Nephron progenitor cell (in vitro differentiated cells): ENCODE measurements around the gene DLL1.
A peak's percentile ranks its signal among the peaks of the same experiment; 100 is the strongest.

Experiments used
- DNase-seq: peaks from one replicate; pipeline ENCODE4 v3.0.0; 2021
- H3K27ac Mint-ChIP-seq: 2 replicates; pipeline ENCODE4 v1.8.0; 2021; ENCODE audit warnings: mild to moderate bottlenecking, moderate library complexity, mixed read lengths
- H3K27me3 Mint-ChIP-seq: 2 replicates; pipeline ENCODE4 v1.8.0; 2021; ENCODE audit warnings: mild to moderate bottlenecking, low read depth, mixed read lengths; ENCODE audit not compliant: poor library complexity
- H3K36me3 Mint-ChIP-seq: 2 replicates; pipeline ENCODE4 v1.8.0; 2021; ENCODE audit warnings: low read depth, mixed read lengths
- H3K4me1 Mint-ChIP-seq: 2 replicates; pipeline ENCODE4 v1.8.0; 2021; ENCODE audit warnings: mixed read lengths
- H3K4me3 Mint-ChIP-seq: 2 replicates; pipeline ENCODE4 v1.8.0; 2021; ENCODE audit warnings: mild to moderate bottlenecking, moderate library complexity, mixed read lengths
- H3K9me3 Mint-ChIP-seq: 2 replicates; pipeline ENCODE4 v1.8.0; 2021; ENCODE audit warnings: mild to moderate bottlenecking, moderate library complexity, mixed read lengths
- TF ChIP-seq, protein P1 (sequence below): fragments of 200-600 bp; sonication (generic); IDR thresholded peaks from 2 replicates; pipeline ENCODE4 v1.5.0; 2021; ENCODE audit warnings: antibody characterized with exemption

DLL1 gene

DNA sequence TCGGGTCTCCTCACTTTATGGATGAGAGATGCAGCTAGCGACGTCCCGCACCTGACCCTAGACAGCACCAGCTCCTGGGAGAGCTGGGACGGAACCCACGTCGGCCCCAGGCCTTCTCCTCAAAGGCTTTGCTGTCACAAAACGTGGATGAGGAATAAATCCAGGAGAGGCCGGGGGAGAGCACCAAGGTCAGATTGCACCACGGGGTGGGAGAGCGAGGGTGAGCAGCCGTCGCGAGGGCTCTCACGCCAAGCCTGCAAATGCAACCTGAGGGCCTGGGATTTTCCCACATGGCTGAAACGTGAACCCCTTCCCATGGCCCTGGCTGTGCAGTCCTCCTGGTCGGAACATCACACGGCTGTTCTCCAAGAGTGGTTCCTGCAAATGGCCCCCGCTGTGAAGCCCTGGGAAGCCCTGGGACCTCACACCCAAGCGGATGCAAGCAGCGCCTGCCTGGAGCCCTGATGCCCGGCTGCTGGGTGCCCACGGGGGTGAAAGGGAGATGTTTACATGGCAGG lies 45.3 kb downstream of the DLL1 start:
- Mint-ChIP-seq H3K36me3 (no peaks in the 10 kb centered on the region), H3K27me3 (peaks cover 4% of the 10 kb centered on the region), H3K9me3 (no peaks in the 10 kb centered on the region), H3K27ac (peak overlapping the region; percentile 69), H3K4me1 (peaks cover 69% of the 10 kb centered on the region), H3K4me3 (no peak overlapping the region)
- TF ChIP-seq, protein P1, sequence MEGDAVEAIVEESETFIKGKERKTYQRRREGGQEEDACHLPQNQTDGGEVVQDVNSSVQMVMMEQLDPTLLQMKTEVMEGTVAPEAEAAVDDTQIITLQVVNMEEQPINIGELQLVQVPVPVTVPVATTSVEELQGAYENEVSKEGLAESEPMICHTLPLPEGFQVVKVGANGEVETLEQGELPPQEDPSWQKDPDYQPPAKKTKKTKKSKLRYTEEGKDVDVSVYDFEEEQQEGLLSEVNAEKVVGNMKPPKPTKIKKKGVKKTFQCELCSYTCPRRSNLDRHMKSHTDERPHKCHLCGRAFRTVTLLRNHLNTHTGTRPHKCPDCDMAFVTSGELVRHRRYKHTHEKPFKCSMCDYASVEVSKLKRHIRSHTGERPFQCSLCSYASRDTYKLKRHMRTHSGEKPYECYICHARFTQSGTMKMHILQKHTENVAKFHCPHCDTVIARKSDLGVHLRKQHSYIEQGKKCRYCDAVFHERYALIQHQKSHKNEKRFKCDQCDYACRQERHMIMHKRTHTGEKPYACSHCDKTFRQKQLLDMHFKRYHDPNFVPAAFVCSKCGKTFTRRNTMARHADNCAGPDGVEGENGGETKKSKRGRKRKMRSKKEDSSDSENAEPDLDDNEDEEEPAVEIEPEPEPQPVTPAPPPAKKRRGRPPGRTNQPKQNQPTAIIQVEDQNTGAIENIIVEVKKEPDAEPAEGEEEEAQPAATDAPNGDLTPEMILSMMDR, result no peak
- DNase-seq, result peak; percentile 49

DNA sequence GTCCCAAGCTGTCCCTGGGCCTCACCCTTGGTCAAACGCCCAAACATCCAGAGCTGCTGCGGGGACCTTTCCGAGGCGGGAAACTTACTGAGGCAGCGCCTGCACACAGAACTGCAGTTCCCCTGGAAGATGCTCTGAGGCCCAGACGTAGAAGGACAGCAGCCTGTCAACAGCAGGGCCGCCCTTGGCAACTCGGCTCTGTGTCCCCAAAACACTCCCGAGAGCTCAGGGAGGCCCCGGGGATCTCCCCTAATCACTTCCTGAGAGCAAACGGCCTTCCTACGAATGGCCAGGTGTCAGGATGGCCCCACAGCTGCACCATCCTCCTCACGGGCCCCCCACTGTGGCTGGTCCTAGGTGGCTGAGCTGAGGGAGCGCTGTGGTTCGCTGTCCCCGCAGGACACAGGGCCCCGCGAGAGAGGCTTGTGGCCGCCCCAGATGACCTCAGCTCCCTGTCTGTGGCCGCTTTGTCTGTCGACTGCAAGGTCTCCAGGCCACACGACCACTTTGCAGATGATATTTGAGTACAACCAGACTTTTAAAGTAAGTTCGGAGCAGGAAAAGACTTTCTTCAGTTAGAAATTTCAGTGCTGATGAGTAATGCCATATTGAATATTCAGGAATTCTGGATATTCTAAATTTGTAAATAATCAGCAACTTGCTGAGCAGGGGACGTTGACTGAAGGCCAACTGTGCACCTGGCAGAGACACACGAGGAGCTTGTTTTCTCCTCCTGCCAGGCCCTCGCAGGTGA lies 46.0 kb downstream of the DLL1 start:
- Mint-ChIP-seq H3K27ac (peak overlapping the region; percentile 71), H3K9me3 (no peaks in the 10 kb centered on the region)

DNA sequence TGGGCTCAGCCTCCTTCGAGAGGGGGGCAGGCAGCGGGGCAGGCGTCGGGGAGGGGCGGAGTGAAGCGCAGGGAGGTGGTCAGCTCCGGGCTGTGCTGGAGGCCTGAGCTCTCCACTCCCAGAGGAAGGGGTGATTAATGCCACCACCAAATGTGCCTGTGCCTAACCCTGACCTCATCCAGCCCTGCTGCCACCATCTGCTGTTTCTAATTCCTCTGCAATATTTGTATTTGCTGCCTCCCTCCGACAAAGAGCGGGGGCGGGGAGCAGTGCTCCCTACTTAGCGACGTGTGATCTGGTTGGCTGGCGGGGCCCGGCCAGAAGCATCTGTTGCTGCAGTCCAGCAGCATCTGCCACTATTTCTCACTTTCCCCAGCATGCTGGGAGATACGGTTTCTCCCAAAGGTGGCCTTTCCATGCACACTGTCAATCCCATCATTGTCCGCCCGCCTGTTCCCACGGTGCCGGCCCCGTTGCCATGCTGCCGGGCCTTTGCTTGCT lies 47.0 kb downstream of the DLL1 start:
- no peaks in the 10 kb centered on the region for H3K36me3 Mint-ChIP-seq
- peak overlapping the region; percentile 90 for H3K27ac Mint-ChIP-seq
- TF ChIP-seq, protein P1, result no peak
- DNase-seq, result peak; percentile 55
- no peaks in the 10 kb centered on the region for H3K9me3 Mint-ChIP-seq
- peaks cover 64% of the 10 kb centered on the region for H3K4me1 Mint-ChIP-seq
- peak overlapping the region; percentile 24 for H3K4me3 Mint-ChIP-seq
- peaks cover 4% of the 10 kb centered on the region for H3K27me3 Mint-ChIP-seq

More for the DNA sequence above, 46.0 kb downstream of the DLL1 start:
- Mint-ChIP-seq H3K4me3 (peak overlapping the region; percentile 37), H3K27me3 (peaks cover 4% of the 10 kb centered on the region), H3K36me3 (no peaks in the 10 kb centered on the region), H3K4me1 (peaks cover 64% of the 10 kb centered on the region)
- TF ChIP-seq, protein P1, result no peak
- DNase-seq, result no peak

DNA sequence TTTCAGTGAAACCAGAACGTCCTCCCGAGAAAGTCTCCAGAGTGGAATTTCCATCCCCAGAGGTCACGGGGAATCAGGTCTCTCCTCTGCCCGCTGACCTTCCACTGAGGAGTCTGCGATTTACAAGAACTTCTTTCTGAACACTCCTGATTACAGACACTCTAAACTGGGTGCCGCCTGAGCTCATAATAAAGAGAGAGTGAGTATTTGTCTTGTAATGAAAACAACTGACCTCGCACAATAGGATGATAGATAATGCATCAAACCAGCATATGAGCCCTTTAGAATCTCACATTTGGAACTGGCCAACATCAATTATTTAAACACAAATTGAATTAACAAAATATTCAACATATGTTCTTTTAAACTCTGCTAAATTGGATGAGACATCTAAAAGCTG lies 47.5 kb downstream of the DLL1 start:
- no peak for DNase-seq
- peaks cover 4% of the 10 kb centered on the region for H3K27me3 Mint-ChIP-seq
- no peaks in the 10 kb centered on the region for H3K36me3 Mint-ChIP-seq
- H3K9me3 Mint-ChIP-seq, result no peaks in the 10 kb centered on the region
- TF ChIP-seq, protein P1, result no peak
- H3K27ac Mint-ChIP-seq, result peak overlapping the region; percentile 90
- peaks cover 62% of the 10 kb centered on the region for H3K4me1 Mint-ChIP-seq
- H3K4me3 Mint-ChIP-seq, result no peak overlapping the region

DNA sequence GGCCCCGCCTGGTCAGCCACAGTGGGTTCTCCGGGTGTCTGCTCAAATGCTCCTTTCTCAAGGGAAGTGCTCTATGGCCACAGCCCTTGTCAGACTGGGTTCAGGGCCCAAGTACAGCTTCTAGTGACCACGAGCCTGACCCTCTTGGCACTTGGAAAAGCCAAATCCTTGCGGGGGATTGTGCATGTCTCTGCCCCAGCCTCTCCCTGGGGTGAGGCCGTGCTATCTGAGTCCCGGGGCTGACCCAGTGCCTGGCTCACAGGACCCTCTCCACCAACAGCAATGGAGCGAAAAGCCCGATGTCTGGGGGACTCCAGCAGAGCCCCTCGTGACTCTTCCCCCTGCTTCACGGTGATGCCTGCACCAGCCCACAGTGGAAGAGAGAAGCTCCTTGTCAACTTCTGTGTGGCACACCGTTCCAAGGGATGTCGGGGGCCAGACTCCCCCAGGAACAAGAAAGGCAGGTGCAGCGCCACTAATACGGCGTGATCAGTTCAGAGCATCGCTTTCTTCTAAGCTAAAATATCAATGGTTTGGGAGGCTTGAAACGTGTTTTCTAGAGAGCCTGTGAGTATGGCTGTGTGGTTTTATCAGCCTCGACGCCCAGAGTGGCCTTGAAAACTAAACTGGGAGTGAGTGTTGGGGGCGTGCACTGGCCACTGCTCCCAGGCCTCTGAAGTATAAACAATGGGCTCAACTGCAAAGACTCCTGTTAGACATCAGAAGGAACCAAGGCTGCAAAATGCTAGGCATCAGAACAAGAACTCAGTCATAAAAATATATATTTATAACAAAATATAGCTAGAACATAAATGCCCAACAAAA lies 51.9 kb downstream of the DLL1 start:
- Mint-ChIP-seq H3K27ac (no peak overlapping the region), H3K4me3 (no peak overlapping the region), H3K9me3 (no peaks in the 10 kb centered on the region), H3K27me3 (peaks cover 7% of the 10 kb centered on the region), H3K4me1 (peaks cover 52% of the 10 kb centered on the region), H3K36me3 (no peaks in the 10 kb centered on the region)
- peak; percentile 1 for DNase-seq
- TF ChIP-seq, protein P1, result no peak
